Cerebellar cortex (tissue), 1 donor: ENCODE measurements around the gene PPP2R2D.
"Not testable (repeated sequence)": the region's sequence is repeated elsewhere in the genome, so short reads cannot be mapped to it uniquely, and the experiment has no call there.

Source experiments
- DNase-seq: peaks from one replicate; pipeline ENCODE4 v3.0.0-alpha.2; 2015; ENCODE audit warnings: low spot score

PPP2R2D gene

GRCh38 chr10:131908151-131908550 lies 7.3 kb downstream of the PPP2R2D start:
- no peak for DNase-seq

GRCh38 chr10:131909014-131909808 lies 8.4 kb downstream of the PPP2R2D start:
- no peak for DNase-seq

- no peak for DNase-seq
Observed at GRCh38 chr10:131909929-131910328, 9.1 kb downstream of the PPP2R2D start.

GRCh38 chr10:131910663-131911314 lies 10.0 kb downstream of the PPP2R2D start:
- no peak for DNase-seq

- peak; percentile 83 for DNase-seq
Observed at GRCh38 chr10:131911451-131911850, 10.6 kb downstream of the PPP2R2D start.

GRCh38 chr10:131912620-131913019 lies 11.8 kb downstream of the PPP2R2D start:
- no peak for DNase-seq

- no peak for DNase-seq
Observed at GRCh38 chr10:131915484-131915883, 14.7 kb downstream of the PPP2R2D start.

GRCh38 chr10:131915990-131916766 lies 15.4 kb downstream of the PPP2R2D start:
- no peak for DNase-seq

- DNase-seq: not testable (repeated sequence)
Observed at GRCh38 chr10:131916767-131917160, 16.0 kb downstream of the PPP2R2D start.

GRCh38 chr10:131917496-131917895 lies 16.7 kb downstream of the PPP2R2D start:
- not testable (repeated sequence) for DNase-seq

GRCh38 chr10:131919461-131919860 lies 18.7 kb downstream of the PPP2R2D start:
- DNase-seq: not testable (repeated sequence)

GRCh38 chr10:131920151-131920550 lies 19.3 kb downstream of the PPP2R2D start:
- no peak for DNase-seq

- no peak for DNase-seq
Observed at GRCh38 chr10:131920693-131921092, 19.9 kb downstream of the PPP2R2D start.

- DNase-seq: no peak
Observed at GRCh38 chr10:131921184-131921583, 20.4 kb downstream of the PPP2R2D start.

GRCh38 chr10:131923038-131923756 lies 22.4 kb downstream of the PPP2R2D start:
- DNase-seq: no peak

GRCh38 chr10:131925011-131925649 lies 24.3 kb downstream of the PPP2R2D start:
- no peak for DNase-seq

GRCh38 chr10:131925716-131926115 lies 24.9 kb downstream of the PPP2R2D start:
- DNase-seq: no peak

- DNase-seq: no peak
Observed at GRCh38 chr10:131926253-131926652, 25.4 kb downstream of the PPP2R2D start.

- no peak for DNase-seq
Observed at GRCh38 chr10:131926743-131927595, 26.2 kb downstream of the PPP2R2D start.

- DNase-seq: no peak
Observed at GRCh38 chr10:131928248-131929095, 27.7 kb downstream of the PPP2R2D start.
